IMR-90 (cell line): ENCODE measurements around the gene AKNA. TPM values are rescaled to one million over a fixed set of nuclear protein-coding genes. Genes with fewer than 3 reads are reported as not detected.

ENCODE experiments used
- ATAC-seq: fragments of 200-7000 bp; cut with Tn5 transposase; 2 replicates; pipeline ENCODE4 v1.9.1; 2020; ENCODE audit warnings: low read depth, mild to moderate bottlenecking, moderate library complexity
- BruUV-seq: library from RNA; stranded (reverse); fragments of 400-500 nt; replicated peaks from 2 replicates; lab custom pipeline; 2021; lab: Mats Ljungman, UMichigan
- CTCF ChIA-PET: fragments of 300-600 bp; formaldehyde crosslinking; extraction: SDS; loops from one replicate; lab custom pipeline; 2021; ENCODE audit warnings: antibody characterized with exemption; lab: Yijun Ruan, JAX
- POLR2A ChIA-PET: fragments of 300-600 bp; sonication (Branson Sonifier 250); formaldehyde crosslinking; loops from one replicate; lab custom pipeline; 2022; ENCODE audit warnings: antibody characterized with exemption; ENCODE audit not compliant: unreplicated experiment; lab: Charles Lee
- DNase-seq: peaks from one replicate; pipeline ENCODE4 v3.0.0; 2013
- H2AFZ ChIP-seq: replicated peaks from 2 replicates; pipeline ENCODE3; 2013; ENCODE audit warnings: low read length, mild to moderate bottlenecking; ENCODE audit not compliant: poor library complexity
- H2AK5ac ChIP-seq: 2 replicates; pipeline ENCODE4 v1.6.1; 2013; ENCODE audit warnings: low read depth, low read length, inconsistent platforms
- H2AK9ac ChIP-seq: replicated peaks from 2 replicates; pipeline ENCODE3; 2013; ENCODE audit warnings: mild to moderate bottlenecking, low read depth, low read length, moderate library complexity; ENCODE audit not compliant: poor library complexity
- H2BK120ac ChIP-seq: 2 replicates; pipeline ENCODE4 v1.6.1; 2013; ENCODE audit warnings: low read depth, low read length, inconsistent platforms
- H2BK15ac ChIP-seq: 3 replicates; pipeline ENCODE4 v1.6.1; 2013; ENCODE audit warnings: low read depth, low read length, inconsistent platforms
- H2BK20ac ChIP-seq: 2 replicates; pipeline ENCODE4 v1.6.1; 2013; ENCODE audit warnings: low read depth, mild to moderate bottlenecking, inconsistent platforms, low read length, moderate library complexity
- H2BK5ac ChIP-seq: 2 replicates; pipeline ENCODE4 v1.6.1; 2013; ENCODE audit warnings: mild to moderate bottlenecking, low read depth, low read length, inconsistent platforms; ENCODE audit not compliant: poor library complexity, severe bottlenecking
- H3K14ac ChIP-seq: replicated peaks from 2 replicates; pipeline ENCODE4 v1.6.1; 2013; ENCODE audit warnings: low read depth, low read length, inconsistent platforms
- H3K18ac ChIP-seq: 2 replicates; pipeline ENCODE4 v1.6.1; 2013; ENCODE audit warnings: low read depth, low read length, control low read depth
- H3K23ac ChIP-seq: 2 replicates; pipeline ENCODE4 v1.6.1; 2013; ENCODE audit warnings: low read depth, low read length, inconsistent platforms
- H3K27ac ChIP-seq: 2 replicates; pipeline ENCODE4 v1.5.1; 2013; ENCODE audit warnings: mild to moderate bottlenecking, control low read depth, low read length; ENCODE audit not compliant: insufficient read depth
- H3K27me3 ChIP-seq: 2 replicates; pipeline ENCODE4 v1.6.1; 2013; ENCODE audit warnings: low read length; ENCODE audit not compliant: control insufficient read depth, insufficient read depth
- H3K36me3 ChIP-seq: 2 replicates; pipeline ENCODE4 v1.6.1; 2013; ENCODE audit warnings: low read length, mixed read lengths; ENCODE audit not compliant: control insufficient read depth, insufficient read depth
- H3K4ac ChIP-seq: 2 replicates; pipeline ENCODE4 v1.6.1; 2013; ENCODE audit warnings: low read depth, low read length, inconsistent platforms
- H3K4me1 ChIP-seq: 2 replicates; pipeline ENCODE4 v1.6.1; 2013; ENCODE audit warnings: low read length, mixed read lengths; ENCODE audit not compliant: control insufficient read depth, insufficient read depth
- H3K4me2 ChIP-seq: 2 replicates; pipeline ENCODE4 v1.6.1; 2013; ENCODE audit warnings: low read depth, mild to moderate bottlenecking, control low read depth, low read length, moderate library complexity
- H3K4me3 ChIP-seq: 2 replicates; pipeline ENCODE4 v1.5.1; 2013; ENCODE audit warnings: low read depth, mild to moderate bottlenecking, control low read depth, low read length, moderate library complexity; ENCODE audit not compliant: insufficient read depth
- H3K56ac ChIP-seq: 2 replicates; pipeline ENCODE4 v1.6.1; 2013; ENCODE audit warnings: low read length, inconsistent platforms; ENCODE audit not compliant: insufficient read depth; ENCODE audit errors: extremely low read depth
- H3K79me1 ChIP-seq, 2 experiments: 2 replicates each; pipeline ENCODE4 v1.6.1; 2013; ENCODE audit warnings: low read length in 2 of 2, inconsistent platforms in 1 of 2, low read depth in 1 of 2
- H3K9ac ChIP-seq: 2 replicates; pipeline ENCODE4 v1.6.1; 2013; ENCODE audit warnings: low read depth, low read length, control low read depth
- H3K9me1 ChIP-seq: 2 replicates; pipeline ENCODE4 v1.6.1; 2013; ENCODE audit warnings: low read length, inconsistent platforms; ENCODE audit not compliant: insufficient read depth
- H3K9me3 ChIP-seq: 2 replicates; pipeline ENCODE4 v1.6.1; 2013; ENCODE audit warnings: low read length; ENCODE audit not compliant: control insufficient read depth, insufficient read depth
- H4K20me1 ChIP-seq: 2 replicates; pipeline ENCODE4 v1.6.1; 2013; ENCODE audit warnings: low read length, inconsistent platforms; ENCODE audit not compliant: insufficient read depth
- H4K5ac ChIP-seq: 2 replicates; pipeline ENCODE4 v1.6.1; 2013; ENCODE audit warnings: mild to moderate bottlenecking, low read depth, low read length, control low read depth
- H4K8ac ChIP-seq, 2 experiments: 2 replicates each; pipeline ENCODE4 v1.6.1; 2013; ENCODE audit warnings: low read depth in 2 of 2, low read length in 2 of 2, control low read depth in 1 of 2, inconsistent platforms in 1 of 2
- H4K91ac ChIP-seq: 2 replicates; pipeline ENCODE4 v1.6.1; 2013; ENCODE audit warnings: low read depth, low read length, inconsistent platforms; ENCODE audit not compliant: insufficient read depth
- CEBPB ChIP-seq: IDR thresholded peaks from 2 replicates; pipeline ENCODE4 v1.6.1; 2012; ENCODE audit warnings: low read depth, low read length, improper control_type of control experiment
- CHD1 ChIP-seq: IDR thresholded peaks from 2 replicates; pipeline ENCODE4 v1.6.1; 2012; ENCODE audit warnings: low read depth, low read length, improper control_type of control experiment
- MAFK ChIP-seq: IDR thresholded peaks from 2 replicates; pipeline ENCODE4 v1.6.1; 2012; ENCODE audit warnings: low read depth, low read length, improper control_type of control experiment
- MAZ ChIP-seq: IDR thresholded peaks from 2 replicates; pipeline ENCODE4 v1.6.1; 2012; ENCODE audit warnings: low read depth, mild to moderate bottlenecking, low read length, improper control_type of control experiment, moderate library complexity, borderline replicate concordance
- MXI1 ChIP-seq: IDR thresholded peaks from 2 replicates; pipeline ENCODE4 v1.6.1; 2012; ENCODE audit warnings: low read depth, mild to moderate bottlenecking, low read length, moderate library complexity, borderline replicate concordance
- POLR2A ChIP-seq: IDR thresholded peaks from 2 replicates; pipeline ENCODE4 v1.6.1; 2012; ENCODE audit warnings: mild to moderate bottlenecking, low read depth, low read length
- RAD21 ChIP-seq: IDR thresholded peaks from 2 replicates; pipeline ENCODE4 v1.6.1; 2012; ENCODE audit warnings: low read length, improper control_type of control experiment
- RCOR1 ChIP-seq: IDR thresholded peaks from 2 replicates; pipeline ENCODE4 v1.6.1; 2012; ENCODE audit warnings: mild to moderate bottlenecking, low read length, improper control_type of control experiment; ENCODE audit not compliant: insufficient replicate concordance
- RFX5 ChIP-seq: IDR thresholded peaks from 2 replicates; pipeline ENCODE4 v1.8.0; 2012; ENCODE audit warnings: low read depth, mild to moderate bottlenecking, low read length, moderate library complexity
- SMC3 ChIP-seq: fragments of 150-350 bp; IDR thresholded peaks from 2 replicates; pipeline ENCODE4 v1.6.1; 2016; ENCODE audit warnings: low read depth, mild to moderate bottlenecking, antibody characterized with exemption, low read length, moderate library complexity
- WGBS, 2 experiments: methylation state at CpG; one replicate each; pipeline versions ENCODE4 v1.1.5 to v1.1.7; 2013; ENCODE audit warnings: missing lambda C conversion rate in 2 of 2; ENCODE audit not compliant: insufficient read length in 1 of 2; ENCODE audit errors: extremely low coverage in 2 of 2; 5-methylcytosine and 5-hydroxymethylcytosine counted together
- dilution Hi-C: fragments of 300-500 bp; cut with HindIII; formaldehyde crosslinking; loops from one replicate; pipeline ENCODE4 v1.14.3; 2018; ENCODE audit warnings: low sequenced_read_pairs; ENCODE audit not compliant: unreplicated experiment
- in situ Hi-C: fragments of 300-500 bp; cut with MboI; formaldehyde crosslinking; loops from 3 replicates; pipeline ENCODE4 v1.14.3; 2019; ENCODE audit warnings: low sequenced_read_pairs, inconsistent platforms, mixed read lengths
- intact Hi-C: fragments of 100-400 bp; cut with micrococcal nuclease; formaldehyde crosslinking; loops from 2 replicates; pipeline ENCODE4 v1.10.0; 2022
- polyA plus RNA-seq, 3 experiments: library from polyadenylated mRNA; depleted of rRNA; stranded (reverse); fragments of >200 nt; gene quantifications; 2 replicates each; pipeline ENCODE4 v1.2.3, GENCODE V29; 2012; ENCODE audit warnings: low replicate concordance in 1 of 3
- total RNA-seq: library from RNA; depleted of rRNA; stranded (reverse); fragments of >200 nt; gene quantifications from 2 replicates; pipeline ENCODE4 v1.2.3, GENCODE V29; 2012
- TF ChIP-seq, protein P1 (sequence below): fragments of 150-350 bp; IDR thresholded peaks from 2 replicates; pipeline ENCODE4 v1.6.1; 2016; ENCODE audit warnings: low read depth, mild to moderate bottlenecking, low read length, moderate library complexity, borderline replicate concordance
- TF ChIP-seq, protein P2 (sequence below): conservative IDR thresholded peaks from 2 replicates; pipeline ENCODE4 v1.5.1; 2012; ENCODE audit warnings: mild to moderate bottlenecking, low read depth, low read length, improper control_type of control experiment

AKNA gene
- total and polyA plus RNA-seq, 2 of the 4 experiments (the other 2 are of a cell fraction) = 2.7 to 7.3 TPM

GRCh38 chr9:114327749-114328148 lies 60.0 kb downstream of the AKNA start:
- in situ Hi-C loops (no loop called here), intact Hi-C loops (no loop called here), dilution Hi-C loops (no loop called here)
- Histone ChIP-seq H4K20me1 (no peaks in the 10 kb centered on the region), H3K14ac (no peak overlapping the region), H3K9me3 (no peaks in the 10 kb centered on the region), H2BK15ac (no peak overlapping the region), H2AK5ac (no peak overlapping the region; the same call in 1 of the 2 replicates), H3K4ac (no peak overlapping the region), H3K23ac (no peak overlapping the region), H3K36me3 (no peaks in the 10 kb centered on the region), H3K27ac (no peak overlapping the region), H3K18ac (no peak overlapping the region), H3K4me2 (no peak overlapping the region), H4K8ac (no peak overlapping the region), H3K56ac (no peak overlapping the region), H2AFZ (no peak overlapping the region), H3K27me3 (0 out of 2 replicates have a peak, but pooled peaks cover 2% of the 10 kb centered on the region), H3K9ac (no peak overlapping the region), H3K4me1 (peaks cover 3% of the 10 kb centered on the region; the same call in 1 of the 2 replicates), H3K79me1 (no peaks in the 10 kb centered on the region), H2BK5ac (no peak overlapping the region), H3K9me1 (no peaks in the 10 kb centered on the region), H2BK120ac (no peak overlapping the region), H3K4me3 (no peak overlapping the region), H4K5ac (no peak overlapping the region), H2BK20ac (no peak overlapping the region), H2AK9ac (no peak overlapping the region), H4K91ac (no peak overlapping the region)
- BruUV-seq = no TSS peak
- no peak for TF ChIP-seq MXI1
- TF ChIP-seq RCOR1 = no peak
- no peak for TF ChIP-seq MAFK
- TF ChIP-seq, protein P1, sequence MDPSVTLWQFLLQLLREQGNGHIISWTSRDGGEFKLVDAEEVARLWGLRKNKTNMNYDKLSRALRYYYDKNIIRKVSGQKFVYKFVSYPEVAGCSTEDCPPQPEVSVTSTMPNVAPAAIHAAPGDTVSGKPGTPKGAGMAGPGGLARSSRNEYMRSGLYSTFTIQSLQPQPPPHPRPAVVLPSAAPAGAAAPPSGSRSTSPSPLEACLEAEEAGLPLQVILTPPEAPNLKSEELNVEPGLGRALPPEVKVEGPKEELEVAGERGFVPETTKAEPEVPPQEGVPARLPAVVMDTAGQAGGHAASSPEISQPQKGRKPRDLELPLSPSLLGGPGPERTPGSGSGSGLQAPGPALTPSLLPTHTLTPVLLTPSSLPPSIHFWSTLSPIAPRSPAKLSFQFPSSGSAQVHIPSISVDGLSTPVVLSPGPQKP = no peak
- TF ChIP-seq SMC3 = no peak
- TF ChIP-seq CHD1 = no peak
- TF ChIP-seq RAD21 = no peak
- TF ChIP-seq MAZ = no peak
- no peak for TF ChIP-seq RFX5
- TF ChIP-seq CEBPB = no peak
- no peak for TF ChIP-seq POLR2A
- TF ChIP-seq, protein P2, sequence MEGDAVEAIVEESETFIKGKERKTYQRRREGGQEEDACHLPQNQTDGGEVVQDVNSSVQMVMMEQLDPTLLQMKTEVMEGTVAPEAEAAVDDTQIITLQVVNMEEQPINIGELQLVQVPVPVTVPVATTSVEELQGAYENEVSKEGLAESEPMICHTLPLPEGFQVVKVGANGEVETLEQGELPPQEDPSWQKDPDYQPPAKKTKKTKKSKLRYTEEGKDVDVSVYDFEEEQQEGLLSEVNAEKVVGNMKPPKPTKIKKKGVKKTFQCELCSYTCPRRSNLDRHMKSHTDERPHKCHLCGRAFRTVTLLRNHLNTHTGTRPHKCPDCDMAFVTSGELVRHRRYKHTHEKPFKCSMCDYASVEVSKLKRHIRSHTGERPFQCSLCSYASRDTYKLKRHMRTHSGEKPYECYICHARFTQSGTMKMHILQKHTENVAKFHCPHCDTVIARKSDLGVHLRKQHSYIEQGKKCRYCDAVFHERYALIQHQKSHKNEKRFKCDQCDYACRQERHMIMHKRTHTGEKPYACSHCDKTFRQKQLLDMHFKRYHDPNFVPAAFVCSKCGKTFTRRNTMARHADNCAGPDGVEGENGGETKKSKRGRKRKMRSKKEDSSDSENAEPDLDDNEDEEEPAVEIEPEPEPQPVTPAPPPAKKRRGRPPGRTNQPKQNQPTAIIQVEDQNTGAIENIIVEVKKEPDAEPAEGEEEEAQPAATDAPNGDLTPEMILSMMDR = no peak
- WGBS, 2 experiments = 83% methylated on average over 5 of the region's 8 CpGs; no CpG with 5 or more reads in 1 of the 2 experiments
- ATAC-seq = no peak
- ChIA-PET CTCF (no interaction called here), POLR2A (no interaction called here)
- no peak for DNase-seq
